Glomerular endothelial cell (primary cell): ENCODE results near the gene SGIP1. TPM values are rescaled to one million over a fixed set of nuclear protein-coding genes. Genes with fewer than 3 reads are reported as not detected.
A peak's percentile ranks its signal among the peaks of the same experiment; 100 is the strongest.
"Not testable (repeated sequence)": the region's sequence is repeated elsewhere in the genome, so short reads cannot be mapped to it uniquely, and the experiment has no call there.

Experiments used
- DNase-seq: peaks from one replicate; pipeline ENCODE4 v3.0.0-alpha.2; 2011; ENCODE audit warnings: low read depth, low spot score; ENCODE audit errors: extremely low read depth
- total RNA-seq: library from RNA; depleted of rRNA; stranded (reverse); fragments of >200 nt; gene quantifications from 2 replicates; pipeline ENCODE4 v1.2.3, GENCODE V29; 2015

The SGIP1 gene
- total RNA-seq, 1 donor from 2014 or later, result 39.5 TPM

- no peak for DNase-seq
Measured at GRCh38 chr1:66758241-66758755, 224.3 kb downstream of the SGIP1 start.

DNA sequence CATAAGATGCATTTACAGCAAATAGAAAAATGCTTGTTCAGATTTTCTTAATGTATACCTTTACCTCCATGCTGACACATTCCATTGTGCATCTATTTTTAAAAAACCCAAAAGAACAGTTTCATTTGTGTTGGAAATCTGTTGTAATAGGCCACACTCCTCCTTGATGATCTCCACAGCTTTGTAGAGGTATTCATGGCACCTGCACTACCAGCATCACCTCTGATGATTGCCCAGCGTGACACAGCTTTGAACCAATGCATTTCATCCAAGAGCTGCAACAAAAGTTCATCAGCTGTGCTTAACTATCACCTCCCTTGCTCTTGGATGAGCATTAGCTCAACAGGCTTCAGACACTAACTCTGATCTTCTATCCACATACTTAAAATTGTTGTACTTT, 226.6 kb downstream of the SGIP1 start:
- no peak for DNase-seq

DNA sequence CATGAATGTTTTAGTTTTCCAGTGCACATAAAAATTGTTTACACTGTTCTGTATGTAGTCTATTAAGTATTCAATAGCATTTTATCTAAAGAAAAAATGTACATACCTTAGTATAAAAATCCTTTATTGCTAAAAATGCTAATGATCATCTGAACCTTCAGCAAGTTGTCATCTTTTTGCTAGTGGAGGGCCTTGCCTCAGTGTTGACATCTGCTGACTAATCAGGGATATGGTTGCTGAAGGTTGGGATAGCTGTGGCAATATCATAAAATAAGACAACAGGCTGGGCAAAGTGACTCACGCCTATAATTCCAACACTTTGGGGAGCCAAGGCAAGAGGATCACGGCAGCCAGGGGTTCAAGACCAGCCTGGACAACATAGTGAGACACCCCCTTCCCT, 227.3 kb downstream of the SGIP1 start:
- DNase-seq, result no peak

DNA sequence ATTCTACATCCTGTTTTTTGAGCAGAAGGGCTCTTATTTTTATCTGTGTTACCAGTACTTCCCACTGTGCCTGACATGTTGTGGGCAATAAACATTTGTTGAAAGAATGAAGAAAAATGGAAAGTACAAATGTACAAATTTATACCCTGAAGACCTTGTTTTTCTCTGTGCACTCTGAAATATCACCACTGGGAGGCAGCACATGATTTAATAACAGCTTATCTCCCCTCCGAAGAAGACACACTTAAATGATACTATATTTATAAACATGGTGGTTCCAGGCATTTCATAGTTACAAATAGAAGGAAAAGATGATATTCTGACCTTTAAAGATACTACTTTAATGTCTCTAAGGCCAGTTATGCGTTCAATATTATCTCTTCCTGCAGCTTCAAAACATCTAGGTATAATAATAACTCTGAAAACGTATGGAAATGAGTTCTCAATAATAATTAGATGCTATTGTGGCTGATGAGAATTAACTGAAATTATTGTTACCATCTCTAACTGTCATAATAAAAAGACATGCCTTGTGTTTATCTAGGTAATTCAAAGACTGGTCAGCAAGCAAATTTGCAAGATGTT, 231.1 kb downstream of the SGIP1 start:
- DNase-seq, result peak; percentile 33

DNA sequence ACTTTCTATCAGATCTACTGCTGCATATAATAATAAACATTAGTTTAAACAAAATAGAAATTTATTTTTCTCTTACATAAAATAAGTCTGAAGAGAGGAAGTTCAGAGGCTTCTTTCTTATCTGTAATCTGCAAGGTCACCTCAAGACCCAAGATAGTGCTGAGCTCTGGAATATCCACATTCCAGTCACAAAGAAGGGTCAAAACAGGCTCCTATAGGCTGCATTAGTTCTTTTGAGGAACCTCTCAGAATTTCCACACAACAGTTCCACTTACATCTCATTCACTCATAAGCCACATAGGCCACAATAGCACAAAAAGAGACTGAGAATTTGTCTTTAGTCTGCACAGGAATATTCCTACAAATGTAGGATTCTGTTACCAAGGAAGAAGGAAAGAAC, 233.7 kb downstream of the SGIP1 start:
- no peak for DNase-seq

- no peak for DNase-seq
Measured at GRCh38 chr1:66768965-66769364, 235.0 kb downstream of the SGIP1 start.

DNA sequence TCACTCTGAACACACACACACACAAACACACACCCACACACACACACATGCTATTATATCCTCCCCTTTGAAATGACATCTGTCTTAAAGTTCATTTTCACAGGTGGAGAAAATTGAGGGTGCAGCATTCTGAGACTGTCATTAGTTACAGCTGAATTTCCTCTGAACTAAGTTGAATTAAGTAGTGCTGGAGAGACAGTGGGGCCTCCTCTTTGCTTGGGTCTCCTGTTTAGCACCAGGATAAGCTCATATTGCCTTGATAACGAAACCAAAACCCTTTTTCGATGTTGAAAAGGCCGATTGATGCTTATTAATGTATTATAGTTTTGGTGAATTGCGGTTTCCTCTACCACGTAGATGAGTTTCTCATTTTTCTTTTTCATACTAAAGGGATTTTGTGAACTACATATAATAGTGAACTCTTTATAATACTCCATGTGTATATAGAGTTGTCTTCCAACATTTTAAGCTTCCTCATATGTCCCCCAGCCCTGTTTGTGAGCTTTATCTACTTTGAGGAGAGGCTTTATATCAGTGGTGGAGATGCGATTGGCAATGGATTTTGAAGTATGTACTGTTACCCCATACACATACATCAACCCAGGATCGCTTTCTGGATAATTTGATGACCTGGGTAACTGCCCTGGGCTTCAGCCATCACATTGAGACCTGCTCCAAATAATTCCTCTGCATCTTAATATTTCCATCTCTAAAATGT, 235.7 kb downstream of the SGIP1 start:
- DNase-seq, result no peak

DNA sequence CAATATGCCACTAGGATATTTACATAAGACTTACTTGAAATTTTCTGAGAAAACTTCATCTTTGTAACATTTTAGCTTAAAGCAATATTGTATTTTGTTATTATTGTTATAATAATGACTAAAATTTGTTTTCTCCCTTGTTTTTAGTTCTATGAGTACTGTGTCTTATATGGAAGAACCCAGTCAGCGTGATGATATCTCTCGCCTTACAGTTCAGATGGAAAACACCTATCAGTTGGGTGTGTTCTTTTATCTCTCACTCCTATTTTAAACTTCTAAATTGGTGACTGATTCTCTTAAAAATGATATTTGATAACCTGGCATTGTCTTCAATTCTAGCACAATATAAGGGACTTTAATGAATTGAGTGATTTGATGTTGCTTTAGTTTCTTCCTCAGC, 236.3 kb downstream of the SGIP1 start:
- no peak for DNase-seq

GRCh38 chr1:66770694-66771093, 236.7 kb downstream of the SGIP1 start:
- no peak for DNase-seq

DNA sequence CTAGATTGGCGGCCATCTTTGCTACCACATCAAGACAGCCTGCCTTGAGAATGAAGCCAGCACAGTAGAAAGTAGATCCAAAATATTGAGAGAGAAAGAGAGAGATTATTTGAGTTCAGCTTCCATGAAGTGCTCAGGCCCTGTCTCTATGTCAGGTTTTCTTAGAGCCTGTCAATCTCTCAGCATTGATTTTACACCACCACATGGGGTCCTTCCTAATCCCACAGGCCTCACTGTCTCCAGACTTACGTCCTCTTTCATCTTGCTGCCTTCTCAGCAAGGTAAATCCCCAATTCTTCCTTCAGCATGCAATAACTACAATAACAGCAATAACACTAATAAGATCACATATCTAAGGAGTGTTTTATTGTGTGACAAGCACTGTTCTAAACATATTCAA, 239.3 kb downstream of the SGIP1 start:
- DNase-seq, result no peak

DNA sequence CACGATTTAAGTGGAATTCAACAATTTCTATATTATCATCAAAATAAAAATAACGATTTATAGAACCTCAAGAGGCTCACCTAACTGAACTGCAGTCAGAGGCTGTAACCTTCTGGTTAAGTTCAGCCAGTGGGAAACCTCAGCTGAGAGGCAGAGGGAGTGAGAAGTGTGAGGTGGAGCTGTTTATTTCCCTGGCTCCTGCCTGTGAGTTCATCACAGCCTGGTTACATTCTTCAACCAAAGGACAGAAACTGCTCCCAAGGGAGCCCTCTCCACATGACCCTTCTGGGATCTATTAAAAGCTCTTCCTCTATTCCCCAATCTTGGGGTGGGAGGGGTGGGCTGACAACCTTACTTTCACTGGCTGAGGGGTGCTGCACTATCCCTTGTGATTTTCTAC, 240.5 kb downstream of the SGIP1 start:
- no peak for DNase-seq

DNA sequence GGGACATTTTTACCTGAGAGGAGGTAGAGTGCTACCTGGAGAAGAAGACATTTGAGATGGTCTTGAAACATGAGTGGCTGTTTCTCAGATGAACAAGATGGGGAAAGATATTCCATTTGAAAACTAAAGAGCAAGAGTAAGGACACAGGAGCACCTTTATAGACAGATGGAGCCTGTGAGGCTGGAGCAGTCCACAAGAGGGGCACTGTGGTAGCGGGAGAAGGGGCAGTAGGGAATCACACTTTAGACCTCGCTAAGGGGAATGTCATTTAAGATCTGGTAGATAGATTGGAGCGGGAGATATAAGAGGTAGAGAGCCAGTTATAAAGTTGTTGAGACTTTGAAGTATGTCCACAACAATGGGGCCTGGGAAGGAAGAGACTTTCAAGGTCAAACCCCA, 241.7 kb downstream of the SGIP1 start:
- no peak for DNase-seq

GRCh38 chr1:66777831-66778230, 243.9 kb downstream of the SGIP1 start:
- no peak for DNase-seq

DNA sequence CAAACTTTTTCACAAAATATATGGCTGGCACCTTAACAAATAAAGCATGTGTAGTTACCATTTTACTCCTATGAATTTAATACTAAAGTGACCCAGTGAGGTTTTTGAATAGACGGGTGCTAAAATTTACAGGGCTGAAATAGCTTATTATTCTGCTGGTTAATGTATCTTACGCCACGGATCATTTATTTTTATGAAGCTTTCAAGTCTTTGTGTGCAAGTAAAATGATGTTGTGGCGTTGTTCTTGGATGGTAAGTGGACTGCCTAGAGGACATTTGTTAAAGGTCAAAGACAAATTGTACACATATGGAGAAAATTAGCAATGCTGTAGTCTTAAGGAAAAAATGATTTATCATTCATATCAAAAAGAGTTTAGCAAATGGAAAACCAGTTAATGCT, 244.3 kb downstream of the SGIP1 start:
- no peak for DNase-seq

DNA sequence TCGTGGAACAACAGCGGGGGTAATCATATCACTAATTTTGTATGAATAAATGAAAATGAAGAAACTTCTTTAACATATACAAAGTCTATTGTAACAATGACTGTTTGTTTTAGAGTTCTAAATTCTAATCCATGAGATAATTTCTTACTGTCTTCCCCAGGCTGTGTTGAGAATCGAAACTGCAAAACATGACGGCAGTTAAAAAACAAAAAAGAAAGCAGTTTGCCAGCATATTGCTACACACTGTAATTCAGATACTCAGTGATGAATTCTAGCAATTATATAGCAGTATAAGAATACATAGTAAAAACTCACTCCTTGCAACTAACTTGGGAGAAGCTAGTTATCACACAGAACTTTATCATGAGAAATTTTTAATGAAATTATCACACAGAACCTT, 245.0 kb downstream of the SGIP1 start:
- no peak for DNase-seq

GRCh38 chr1:66779475-66780078, 245.6 kb downstream of the SGIP1 start:
- DNase-seq, result no peak

DNA sequence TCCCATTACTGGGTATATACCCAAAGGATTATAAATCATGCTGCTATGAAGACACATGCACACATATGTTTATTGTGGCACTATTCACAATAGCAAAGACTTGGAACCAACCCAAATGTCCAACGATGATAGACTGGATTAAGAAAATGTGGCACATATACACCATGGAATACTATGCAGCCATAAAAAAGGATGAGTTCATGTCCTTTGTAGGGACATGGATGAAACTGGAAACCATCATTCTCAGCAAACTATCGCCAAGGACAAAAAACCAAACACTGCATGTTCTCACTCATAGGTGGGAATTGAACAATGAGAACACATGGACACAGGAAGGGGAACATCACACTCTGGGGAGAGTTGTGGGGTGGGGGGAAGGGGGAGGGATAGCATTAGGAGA, 251.8 kb downstream of the SGIP1 start:
- DNase-seq, result not testable (repeated sequence)

- no peak for DNase-seq
Measured at GRCh38 chr1:66787641-66788040, 253.7 kb downstream of the SGIP1 start.

- DNase-seq, result no peak
Measured at GRCh38 chr1:66788231-66788939, 254.4 kb downstream of the SGIP1 start.

- DNase-seq, result no peak
Measured at GRCh38 chr1:66791621-66792610, 258.0 kb downstream of the SGIP1 start.
